ENCODE data around the gene KRT77.

The KRT77 gene

DNA sequence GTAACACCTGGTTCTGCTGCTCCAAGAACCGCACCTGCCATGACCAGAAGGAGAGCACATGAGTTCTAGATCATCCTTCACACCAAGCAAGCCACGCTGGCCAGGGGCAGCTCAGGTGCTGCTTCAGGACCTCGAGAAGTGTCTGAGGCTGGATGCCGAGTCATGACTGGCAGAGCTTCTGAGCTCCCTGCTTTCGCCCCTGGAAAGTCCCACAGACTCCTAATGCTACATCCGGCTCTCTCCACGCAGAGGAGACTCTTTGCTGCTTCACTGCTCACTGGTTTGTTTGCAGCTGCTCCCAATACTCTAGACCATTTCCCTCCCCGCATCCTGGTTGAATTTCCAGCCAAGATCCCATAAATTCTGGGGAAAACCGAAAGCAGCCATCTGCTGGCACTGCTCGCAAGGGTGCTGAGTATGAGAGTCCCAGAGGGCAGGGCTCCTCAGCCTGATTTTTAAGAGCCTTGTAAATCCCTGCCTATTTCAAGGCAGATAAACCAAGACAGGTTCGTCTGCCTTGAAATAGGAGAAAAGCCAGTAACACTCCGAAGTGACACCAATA is 52.7 kb downstream of the KRT77 start:
- no peak for DNase-seq

DNA sequence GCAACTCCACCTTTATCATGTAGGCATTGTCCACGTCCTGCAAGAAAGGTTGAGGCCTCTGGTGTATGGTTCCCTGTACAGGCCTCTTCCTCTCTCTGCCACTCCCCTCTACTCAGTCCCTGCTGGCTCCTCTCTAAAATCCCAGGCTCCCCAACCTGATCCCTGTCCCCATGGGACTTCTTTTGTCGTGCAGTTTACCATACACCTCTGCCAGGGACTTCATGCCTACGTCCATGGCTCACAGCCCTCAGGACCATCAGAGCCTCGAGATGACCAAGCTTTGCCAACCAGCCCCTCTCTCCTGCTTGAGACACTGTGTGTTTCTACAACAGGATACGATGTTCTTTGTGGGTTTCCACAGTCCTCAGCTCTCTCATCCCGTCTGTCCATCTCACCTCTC is 54.3 kb downstream of the KRT77 start:
- no peak for DNase-seq

DNA sequence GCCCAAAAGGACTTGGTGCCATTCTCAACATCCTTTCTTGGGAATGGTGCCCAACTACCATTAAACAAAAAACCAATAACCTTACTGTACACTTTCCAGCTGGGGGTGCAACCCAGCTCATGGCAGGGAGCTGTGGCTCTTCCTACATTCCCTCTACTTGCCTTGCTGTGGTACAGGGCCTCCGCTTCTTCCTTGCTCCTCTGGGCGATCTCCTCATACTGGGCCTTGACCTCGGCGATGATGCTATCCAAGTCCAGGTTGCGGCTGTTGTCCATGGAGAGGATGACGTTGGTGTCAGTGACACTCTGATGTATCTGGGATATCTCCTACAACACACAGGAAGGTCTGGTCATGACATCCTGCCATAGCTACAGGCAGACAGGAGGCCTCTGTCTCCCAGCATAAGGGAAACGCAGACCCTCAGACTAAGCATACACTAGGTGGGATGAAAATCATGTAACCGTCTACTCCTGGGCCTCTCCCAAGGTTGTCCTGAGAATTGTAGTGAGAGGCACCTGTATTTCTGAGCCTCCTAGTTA is 55.2 kb downstream of the KRT77 start:
- DNase-seq, result no peak

DNA sequence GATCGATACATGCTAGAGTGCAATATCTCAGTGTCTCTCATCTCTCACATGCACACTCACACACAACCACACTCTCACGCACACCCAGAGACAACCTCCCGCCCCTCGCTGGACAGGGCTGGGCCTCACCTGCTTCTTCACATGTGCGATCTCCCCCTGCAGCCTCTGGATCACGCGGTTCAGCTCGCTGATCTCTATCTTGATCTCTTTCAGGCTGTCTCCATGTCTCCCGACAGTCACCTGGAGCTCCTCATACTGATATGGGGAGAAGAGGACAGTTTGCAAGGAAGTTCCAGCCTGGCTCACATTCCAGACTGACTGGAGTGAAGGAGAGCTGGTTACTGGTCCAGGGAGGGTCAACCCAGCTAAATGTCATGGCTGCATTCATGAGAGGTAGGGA is 55.7 kb downstream of the KRT77 start:
- no peak for DNase-seq

DNA sequence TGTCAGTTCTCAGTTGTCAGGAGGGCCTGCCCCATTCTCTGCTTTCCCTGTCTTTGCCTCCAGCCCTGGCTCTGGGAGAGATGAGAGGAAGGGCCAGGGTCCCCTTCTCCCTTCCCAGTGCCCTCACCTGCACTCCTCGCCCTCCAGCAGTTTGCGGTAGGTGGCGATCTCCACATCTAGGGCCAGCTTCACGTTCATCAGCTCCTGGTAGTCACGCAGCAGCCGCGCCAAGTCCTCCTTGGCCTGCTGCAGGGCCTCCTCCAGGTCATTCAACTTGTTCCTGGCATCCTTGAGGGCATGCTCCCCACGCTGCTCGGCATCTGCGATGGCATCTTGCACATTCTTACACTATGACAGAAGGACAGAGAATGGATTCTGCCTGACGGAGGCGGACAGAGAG is 56.7 kb downstream of the KRT77 start:
- no peak for DNase-seq

DNA sequence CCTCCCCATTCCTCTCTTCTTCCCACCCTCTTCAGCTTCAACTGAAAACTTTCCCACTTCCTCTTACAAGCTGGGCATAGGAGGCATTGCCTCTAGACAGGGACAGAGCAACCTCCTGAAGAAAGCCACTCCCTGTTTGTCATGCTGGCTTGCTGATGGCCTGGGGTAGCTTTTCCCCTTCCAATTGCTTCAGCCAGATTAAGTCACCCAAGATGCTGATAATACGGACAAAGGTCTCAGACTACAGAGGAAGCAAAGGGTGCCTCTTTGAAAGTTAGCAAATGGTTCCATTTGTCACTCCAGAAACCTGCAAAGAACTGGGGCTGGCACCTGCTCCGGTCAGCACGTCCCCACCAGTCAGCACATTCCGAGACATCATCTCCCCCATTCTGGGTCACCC is 57.3 kb downstream of the KRT77 start:
- DNase-seq, result peak; percentile 80

DNA sequence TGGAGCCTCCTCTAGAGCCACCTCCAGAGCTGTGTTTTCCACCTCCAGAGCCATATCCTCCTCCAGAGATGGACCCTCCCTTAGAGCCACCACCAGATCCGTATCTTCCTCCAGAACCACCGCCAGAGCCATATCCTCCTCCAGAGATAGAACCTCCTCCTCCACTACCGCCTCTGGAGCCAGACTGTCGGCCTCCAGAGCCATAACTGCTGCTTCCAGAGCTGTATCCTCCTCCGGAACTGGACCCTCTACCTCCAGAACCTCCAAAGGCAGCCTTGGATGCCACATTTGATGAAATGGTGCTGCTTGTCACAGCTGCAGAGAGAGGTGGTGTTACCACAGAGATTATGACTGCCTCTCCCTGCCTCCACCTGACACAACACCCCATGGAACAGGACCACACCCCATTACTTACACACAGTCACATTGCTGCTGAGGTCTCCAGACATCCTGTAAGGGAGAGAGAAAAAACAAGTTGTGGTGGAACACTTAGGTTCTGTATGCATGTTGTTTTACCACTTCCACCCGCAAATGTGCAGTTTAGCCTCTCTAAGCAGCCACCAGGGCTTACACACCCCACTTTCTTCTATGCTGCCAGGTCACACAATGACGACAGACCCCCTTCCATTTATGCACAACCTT is 58.1 kb downstream of the KRT77 start:
- DNase-seq, result peak; percentile 28

DNA sequence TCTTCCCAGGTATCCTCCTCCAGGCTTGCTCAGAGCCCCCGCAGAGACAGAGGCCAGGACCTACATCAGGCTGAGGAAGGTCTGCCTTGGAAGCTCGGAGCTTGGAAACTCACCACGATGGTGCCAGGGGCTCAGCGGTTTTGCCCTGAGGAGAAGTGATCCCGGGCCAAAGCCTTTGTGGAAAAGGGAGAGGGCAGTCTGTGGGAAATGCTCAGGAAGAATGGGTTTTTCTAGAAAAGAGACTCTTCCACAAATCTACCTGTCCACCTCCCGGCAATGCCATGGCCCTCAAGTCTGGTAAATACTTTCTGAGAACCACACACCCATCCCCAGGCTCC is 59.3 kb downstream of the KRT77 start:
- DNase-seq, result no peak

DNA sequence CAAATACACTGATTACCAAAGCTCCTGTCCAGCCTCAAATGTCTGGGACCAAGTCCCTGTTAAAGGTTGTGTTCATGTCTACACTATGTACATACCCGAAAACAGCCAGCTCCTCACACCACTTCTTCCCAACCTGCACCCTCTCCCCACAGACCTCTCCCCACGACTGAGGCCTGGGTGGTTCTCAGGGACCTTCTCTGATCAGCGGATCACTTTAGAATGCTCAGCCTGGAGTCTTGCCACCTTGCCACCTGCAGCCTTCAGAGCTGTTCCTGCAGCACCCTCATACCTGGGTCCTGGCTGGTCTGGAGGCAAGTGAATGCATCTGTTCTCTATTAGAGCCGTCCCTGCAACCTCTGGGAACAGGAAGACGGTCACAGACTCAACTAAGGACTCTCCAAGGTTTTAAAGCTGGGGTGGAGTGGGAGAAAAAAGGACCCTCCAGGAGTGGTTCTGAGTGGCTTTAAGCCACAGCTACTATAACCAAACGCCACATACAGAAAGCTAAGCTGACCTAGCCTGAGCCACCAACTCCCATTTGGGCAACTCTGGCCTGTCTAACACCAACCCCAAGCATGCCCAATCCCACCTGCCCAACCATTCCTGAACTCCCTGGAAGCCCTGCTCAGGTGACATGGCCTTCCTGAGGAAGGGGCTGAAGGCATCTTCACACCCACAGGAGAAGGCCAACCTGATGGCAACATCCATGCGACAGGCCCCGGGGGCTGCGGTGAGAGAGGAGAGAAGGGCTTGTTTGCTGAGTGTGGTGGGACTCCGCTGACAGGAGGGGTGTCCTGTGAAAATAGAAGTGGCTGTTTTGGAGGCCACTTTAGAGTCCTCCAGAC is 59.9 kb downstream of the KRT77 start:
- no peak for DNase-seq

DNA sequence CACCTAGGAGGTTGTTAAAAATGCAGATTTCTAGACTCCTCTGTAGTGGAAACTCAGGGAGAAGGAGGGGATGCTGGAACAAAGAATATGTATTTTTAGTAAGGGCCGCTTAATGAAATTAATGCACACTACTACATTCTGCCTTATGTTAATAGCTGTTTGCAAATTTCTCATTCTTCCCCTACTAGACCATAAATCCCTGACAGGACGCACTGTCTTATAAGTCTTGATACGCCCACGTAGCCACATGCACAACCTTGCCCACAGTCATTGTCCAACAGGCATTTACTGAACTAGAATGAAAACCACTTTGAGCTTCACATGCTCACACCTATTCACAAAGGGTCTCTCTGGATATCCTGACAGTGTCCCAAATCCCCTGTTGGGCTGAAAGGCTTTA is 61.9 kb downstream of the KRT77 start:
- DNase-seq, result no peak

Measured in OCI-M1 (cell line).